DND-41 (cell line): Measurements from ENCODE around the gene RNFT2.

ENCODE experiments used
- EZH2 ChIP-seq: IDR thresholded peaks from 3 replicates; pipeline ENCODE4 v1.6.1; 2012; ENCODE audit warnings: borderline replicate concordance, low read depth, mild to moderate bottlenecking, moderate library complexity, low read length, inconsistent platforms; ENCODE audit not compliant: severe bottlenecking
- TF ChIP-seq, protein P1 (sequence below): IDR thresholded peaks from 2 replicates; pipeline ENCODE4 v1.5.1; 2012; ENCODE audit warnings: borderline replicate concordance, low read length, moderate library complexity, mild to moderate bottlenecking; ENCODE audit not compliant: poor library complexity, severe bottlenecking; ENCODE audit errors: extremely low read depth

- TF ChIP-seq, protein P1, sequence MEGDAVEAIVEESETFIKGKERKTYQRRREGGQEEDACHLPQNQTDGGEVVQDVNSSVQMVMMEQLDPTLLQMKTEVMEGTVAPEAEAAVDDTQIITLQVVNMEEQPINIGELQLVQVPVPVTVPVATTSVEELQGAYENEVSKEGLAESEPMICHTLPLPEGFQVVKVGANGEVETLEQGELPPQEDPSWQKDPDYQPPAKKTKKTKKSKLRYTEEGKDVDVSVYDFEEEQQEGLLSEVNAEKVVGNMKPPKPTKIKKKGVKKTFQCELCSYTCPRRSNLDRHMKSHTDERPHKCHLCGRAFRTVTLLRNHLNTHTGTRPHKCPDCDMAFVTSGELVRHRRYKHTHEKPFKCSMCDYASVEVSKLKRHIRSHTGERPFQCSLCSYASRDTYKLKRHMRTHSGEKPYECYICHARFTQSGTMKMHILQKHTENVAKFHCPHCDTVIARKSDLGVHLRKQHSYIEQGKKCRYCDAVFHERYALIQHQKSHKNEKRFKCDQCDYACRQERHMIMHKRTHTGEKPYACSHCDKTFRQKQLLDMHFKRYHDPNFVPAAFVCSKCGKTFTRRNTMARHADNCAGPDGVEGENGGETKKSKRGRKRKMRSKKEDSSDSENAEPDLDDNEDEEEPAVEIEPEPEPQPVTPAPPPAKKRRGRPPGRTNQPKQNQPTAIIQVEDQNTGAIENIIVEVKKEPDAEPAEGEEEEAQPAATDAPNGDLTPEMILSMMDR: no peak
- no peak for TF ChIP-seq EZH2
Observed at GRCh38 chr12:116717466-116718437, 20.4 kb upstream of the RNFT2 start.
